ENCODE data around the gene HJURP.
A peak's percentile ranks its signal among the peaks of the same experiment; 100 is the strongest.

HJURP gene

DNA sequence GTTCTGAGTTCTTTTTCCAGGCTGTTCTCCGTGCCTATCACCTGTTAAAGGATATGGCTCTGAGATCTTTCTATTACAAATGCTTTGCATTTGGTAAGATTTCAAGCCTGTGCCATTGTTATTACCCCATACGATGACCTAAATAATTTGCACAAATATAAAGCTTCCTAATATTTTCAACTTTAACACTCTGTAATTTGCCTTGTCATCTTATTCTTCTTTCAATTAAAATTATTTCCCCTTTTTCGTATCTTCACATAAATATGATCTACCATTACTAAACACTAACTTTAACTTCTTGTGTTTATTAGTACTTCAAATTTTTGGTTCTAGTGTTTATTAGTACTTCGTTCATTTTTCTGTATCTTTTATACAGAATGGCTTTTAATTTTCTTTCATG, 17.1 kb upstream of the HJURP start:
- Mint-ChIP-seq H3K27me3 (ENCODE audit: low read depth) (peaks cover 25% of the 10 kb centered on the region), H3K27ac (no peak overlapping the region), H3K4me1 (no peaks in the 10 kb centered on the region), H3K9me3 (peaks cover 32% of the 10 kb centered on the region), H3K4me3 (no peak overlapping the region), H3K36me3 (ENCODE audit: low read depth) (peaks cover 24% of the 10 kb centered on the region)
- TF ChIP-seq, protein P1, sequence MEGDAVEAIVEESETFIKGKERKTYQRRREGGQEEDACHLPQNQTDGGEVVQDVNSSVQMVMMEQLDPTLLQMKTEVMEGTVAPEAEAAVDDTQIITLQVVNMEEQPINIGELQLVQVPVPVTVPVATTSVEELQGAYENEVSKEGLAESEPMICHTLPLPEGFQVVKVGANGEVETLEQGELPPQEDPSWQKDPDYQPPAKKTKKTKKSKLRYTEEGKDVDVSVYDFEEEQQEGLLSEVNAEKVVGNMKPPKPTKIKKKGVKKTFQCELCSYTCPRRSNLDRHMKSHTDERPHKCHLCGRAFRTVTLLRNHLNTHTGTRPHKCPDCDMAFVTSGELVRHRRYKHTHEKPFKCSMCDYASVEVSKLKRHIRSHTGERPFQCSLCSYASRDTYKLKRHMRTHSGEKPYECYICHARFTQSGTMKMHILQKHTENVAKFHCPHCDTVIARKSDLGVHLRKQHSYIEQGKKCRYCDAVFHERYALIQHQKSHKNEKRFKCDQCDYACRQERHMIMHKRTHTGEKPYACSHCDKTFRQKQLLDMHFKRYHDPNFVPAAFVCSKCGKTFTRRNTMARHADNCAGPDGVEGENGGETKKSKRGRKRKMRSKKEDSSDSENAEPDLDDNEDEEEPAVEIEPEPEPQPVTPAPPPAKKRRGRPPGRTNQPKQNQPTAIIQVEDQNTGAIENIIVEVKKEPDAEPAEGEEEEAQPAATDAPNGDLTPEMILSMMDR (IDR thresholded peaks at IDR 0.05; ENCODE audit: unreplicated experiment in 3 of 3), result no peak

DNA sequence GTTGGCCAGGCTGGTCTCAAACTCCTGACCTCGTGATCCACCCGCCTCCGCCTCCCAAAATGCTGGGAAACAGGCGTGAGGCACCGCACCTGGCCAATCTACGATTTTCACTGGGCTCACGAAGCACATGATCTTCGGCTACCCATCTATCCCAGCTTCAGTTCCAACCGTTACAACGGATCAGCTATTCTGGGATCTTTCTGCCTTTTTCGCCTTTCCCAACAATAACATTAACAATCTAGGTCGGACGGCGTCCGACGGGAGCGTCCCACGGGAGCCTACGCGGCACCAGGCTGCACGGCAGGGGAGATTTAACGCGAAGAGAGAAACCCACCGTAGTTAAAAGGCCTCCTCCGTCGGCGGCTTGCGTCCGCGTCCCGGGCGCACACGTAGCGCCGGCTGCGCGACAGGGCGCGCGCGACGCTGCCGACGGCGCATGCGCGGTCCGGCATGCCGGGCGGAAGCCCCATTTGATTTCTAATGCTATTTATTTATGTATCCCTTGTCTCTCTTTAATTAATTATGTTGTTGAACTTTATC, 13.7 kb upstream of the HJURP start, which contains the start of gene MSL3B:
Gene MSL3B, minus strand, starts transcription at position 394 of the 540 bp plus-strand sequence.
- Mint-ChIP-seq H3K36me3 (ENCODE audit: low read depth) (peaks cover 43% of the 10 kb centered on the region), H3K4me3 (peak within 1 kb of the TSS; percentile 91 to 94 (median 92)), H3K27ac (peak within 1 kb of the TSS; percentile 47 to 84 (median 70))

DNA sequence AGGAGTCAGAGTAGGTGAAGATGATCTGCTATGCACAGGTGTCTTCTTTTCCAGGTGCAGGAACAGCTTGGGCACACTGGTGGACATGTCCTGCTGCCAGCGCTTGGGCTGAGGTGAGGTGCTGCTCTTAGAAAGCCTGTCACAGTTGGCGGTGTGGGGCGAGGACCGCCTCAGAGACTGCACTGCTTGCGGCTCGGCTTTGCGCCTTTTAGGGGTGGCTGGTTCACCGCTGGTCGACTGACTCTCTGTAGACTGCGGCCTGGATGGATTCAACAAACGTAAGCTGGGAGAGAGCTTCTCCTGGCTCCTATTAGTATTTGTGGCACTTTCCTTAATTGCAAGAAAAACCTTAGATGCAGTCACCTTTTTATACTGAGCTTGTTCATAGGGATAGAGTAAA, 12.1 kb upstream of the HJURP start:
- no peaks in the 10 kb centered on the region for H3K4me1 Mint-ChIP-seq

More for the DNA sequence above, 13.7 kb upstream of the HJURP start, which contains the start of gene MSL3B:
- Mint-ChIP-seq H3K9me3 (peaks cover 36% of the 10 kb centered on the region), H3K27me3 (ENCODE audit: low read depth) (peaks cover 13% of the 10 kb centered on the region), H3K4me1 (no peaks in the 10 kb centered on the region)
- TF ChIP-seq, protein P1 (IDR thresholded peaks at IDR 0.05; ENCODE audit: unreplicated experiment in 3 of 3), result no peak

DNA sequence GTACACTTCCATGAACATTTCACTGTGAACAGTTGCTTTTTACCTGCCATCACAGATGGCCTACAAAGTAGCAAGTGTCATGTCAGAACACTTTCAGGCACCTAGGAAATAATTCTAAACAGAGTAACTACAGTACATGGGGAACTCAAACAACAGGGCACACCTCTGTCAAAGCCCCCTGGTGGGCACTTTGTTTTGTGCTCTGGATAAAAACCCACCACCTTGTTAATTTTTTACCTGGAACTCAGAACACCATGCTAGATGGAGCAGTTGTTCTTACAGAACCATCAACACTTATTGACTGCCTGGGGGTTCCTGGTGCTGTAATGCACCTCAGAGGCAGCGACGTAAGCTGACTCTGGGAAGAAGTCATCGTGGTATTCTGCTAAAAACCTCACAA, 11.5 kb upstream of the HJURP start:
- no peaks in the 10 kb centered on the region for H3K4me1 Mint-ChIP-seq
- peaks cover 51% of the 10 kb centered on the region for H3K36me3 Mint-ChIP-seq (ENCODE audit: low read depth)
- TF ChIP-seq, protein P1 (IDR thresholded peaks at IDR 0.05; ENCODE audit: unreplicated experiment in 3 of 3), result peak in 1 of 3 experiments; percentile 36
- H3K4me3 Mint-ChIP-seq, result peak overlapping the region in 1 of 3 experiments; percentile 21
- no peak overlapping the region for H3K27ac Mint-ChIP-seq
- peaks cover 39% of the 10 kb centered on the region for H3K9me3 Mint-ChIP-seq
- H3K27me3 Mint-ChIP-seq (ENCODE audit: low read depth), result peaks cover 3% of the 10 kb centered on the region

More for the DNA sequence above, 12.1 kb upstream of the HJURP start:
- Mint-ChIP-seq H3K27ac (no peak overlapping the region), H3K4me3 (peak overlapping the region; percentile 16 to 53 (median 52)), H3K9me3 (peaks cover 39% of the 10 kb centered on the region), H3K27me3 (ENCODE audit: low read depth) (peaks cover 5% of the 10 kb centered on the region), H3K36me3 (ENCODE audit: low read depth) (peaks cover 51% of the 10 kb centered on the region)
- TF ChIP-seq, protein P1 (IDR thresholded peaks at IDR 0.05; ENCODE audit: unreplicated experiment in 3 of 3), result no peak

DNA sequence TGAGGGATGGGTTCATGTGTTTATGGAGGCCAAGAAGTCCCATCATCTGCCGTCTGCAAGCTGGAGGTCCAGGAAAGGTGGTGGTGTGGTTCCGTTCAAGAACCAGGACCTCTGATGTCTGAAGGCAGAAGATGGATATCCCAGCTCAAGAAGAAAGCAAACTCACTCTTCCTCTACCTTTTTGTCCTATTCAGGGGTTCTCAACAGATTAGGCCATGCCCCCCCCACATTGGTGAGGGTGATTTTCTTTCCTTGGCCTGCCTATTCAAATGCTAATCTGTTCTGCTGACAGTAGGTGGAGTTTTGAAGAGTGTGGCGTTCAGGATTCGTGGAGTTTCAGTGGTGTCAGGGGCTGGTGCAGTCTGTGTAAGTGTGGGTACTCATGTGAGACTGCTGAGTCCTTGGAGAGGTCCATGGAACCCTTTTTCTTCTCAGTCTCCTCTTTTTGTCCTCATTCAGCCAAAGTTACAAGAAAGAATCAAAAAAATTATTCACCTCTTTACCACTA, 8.0 kb upstream of the HJURP start:
- Mint-ChIP-seq H3K27me3 (ENCODE audit: low read depth) (no peaks in the 10 kb centered on the region), H3K36me3 (ENCODE audit: low read depth) (peaks cover 35% of the 10 kb centered on the region), H3K27ac (no peak overlapping the region), H3K9me3 (peaks cover 21% of the 10 kb centered on the region), H3K4me1 (no peaks in the 10 kb centered on the region), H3K4me3 (no peak overlapping the region)
- TF ChIP-seq, protein P1 (IDR thresholded peaks at IDR 0.05; ENCODE audit: unreplicated experiment in 3 of 3), result no peak

DNA sequence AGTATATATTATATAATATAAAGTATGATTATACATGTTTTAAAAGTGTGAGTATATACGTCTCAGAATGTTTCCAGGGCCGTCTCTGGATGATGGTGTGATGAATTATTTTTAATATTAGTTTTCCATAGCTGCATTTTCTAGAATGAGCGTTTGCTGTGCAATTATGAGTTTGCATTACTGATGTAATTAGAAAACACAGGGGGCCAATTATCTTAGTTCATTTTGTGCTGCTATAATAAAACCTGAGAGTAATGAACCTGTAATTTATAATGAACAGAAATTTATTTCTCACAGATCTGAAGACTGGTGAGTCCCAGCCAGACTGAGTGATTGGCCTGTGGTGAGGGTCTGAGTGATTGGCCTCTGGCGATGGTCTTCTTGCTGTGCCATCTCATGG, 4.0 kb upstream of the HJURP start:
- no peaks in the 10 kb centered on the region for H3K27me3 Mint-ChIP-seq (ENCODE audit: low read depth)
- H3K27ac Mint-ChIP-seq, result no peak overlapping the region
- H3K4me1 Mint-ChIP-seq, result peaks cover 14% of the 10 kb centered on the region
- H3K9me3 Mint-ChIP-seq, result peaks cover 3% of the 10 kb centered on the region
- TF ChIP-seq, protein P1 (IDR thresholded peaks at IDR 0.05; ENCODE audit: unreplicated experiment in 3 of 3), result no peak
- no peak overlapping the region for H3K4me3 Mint-ChIP-seq
- H3K36me3 Mint-ChIP-seq (ENCODE audit: low read depth), result peaks cover 8% of the 10 kb centered on the region
